ENCODE results near the gene TTBK1. TPM values are rescaled to one million over a fixed set of nuclear protein-coding genes. Genes with fewer than 3 reads are reported as not detected.

Gene TTBK1
- total and polyA plus RNA-seq, 4 experiments from 2014 or later: 0.06 TPM; not detected in 3

DNA sequence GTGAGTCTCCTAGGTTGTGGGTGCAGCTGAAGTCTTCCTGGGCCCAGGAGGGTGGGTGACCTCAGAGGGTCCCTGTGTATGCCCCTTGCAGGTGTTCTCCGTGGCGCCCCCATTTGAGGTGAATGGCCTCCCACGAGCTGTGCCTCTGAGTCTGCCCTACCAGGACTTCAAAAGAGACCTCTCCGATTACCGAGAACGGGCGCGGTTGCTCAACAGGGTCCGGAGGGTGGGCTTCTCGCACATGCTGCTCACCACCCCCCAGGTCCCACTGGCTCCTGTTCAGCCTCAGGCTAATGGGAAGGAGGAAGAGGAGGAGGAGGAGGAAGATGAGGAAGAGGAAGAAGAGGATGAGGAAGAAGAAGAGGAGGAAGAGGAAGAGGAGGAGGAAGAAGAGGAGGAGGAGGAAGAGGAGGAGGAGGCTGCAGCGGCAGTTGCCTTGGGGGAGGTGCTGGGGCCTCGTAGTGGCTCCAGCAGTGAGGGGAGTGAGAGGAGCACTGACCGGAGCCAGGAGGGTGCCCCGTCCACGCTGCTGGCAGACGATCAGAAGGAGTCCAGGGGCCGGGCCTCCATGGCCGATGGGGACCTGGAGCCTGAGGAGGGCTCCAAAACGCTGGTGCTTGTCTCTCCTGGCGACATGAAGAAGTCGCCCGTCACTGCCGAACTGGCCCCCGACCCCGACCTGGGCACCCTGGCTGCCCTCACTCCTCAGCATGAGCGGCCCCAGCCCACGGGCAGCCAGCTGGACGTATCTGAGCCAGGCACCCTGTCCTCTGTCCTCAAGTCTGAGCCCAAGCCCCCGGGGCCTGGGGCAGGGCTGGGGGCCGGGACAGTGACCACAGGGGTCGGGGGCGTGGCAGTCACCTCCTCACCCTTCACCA lies 39.6 kb downstream of the TTBK1 start:
- DNase-seq: no peak
- Histone ChIP-seq H3K9me3 (ENCODE audit: control insufficient read depth in 1 of 2, low read length in 2 of 2) (no peaks in the 10 kb centered on the region), H3K36me3 (ENCODE audit: insufficient read depth, low read length) (no peaks in the 10 kb centered on the region), H3K4me3 (ENCODE audit: low read length in 2 of 2) (no peak overlapping the region), H3K27me3 (ENCODE audit: insufficient read depth, low read length) (no peaks in the 10 kb centered on the region), H3K27ac (ENCODE audit: low read depth, low read length) (no peak overlapping the region), H3K4me1 (ENCODE audit: insufficient read depth, low read length) (no peaks in the 10 kb centered on the region)
- Mint-ChIP-seq H3K36me3 (no peaks in the 10 kb centered on the region), H3K27ac (no peak overlapping the region), H3K27me3 (peaks cover 18 to 29% of the 10 kb centered on the region in 2 donors), H3K9me3 (no peaks in the 10 kb centered on the region), H3K4me1 (peaks cover 0 to 3% (median 0%) of the 10 kb centered on the region in 4 donors), H3K4me3 (no peak overlapping the region)
- ChIA-PET CTCF (ENCODE audit: partially characterized antibody) (no interaction called here), POLR2A (ENCODE audit: partially characterized antibody) (no interaction called here)
- intact Hi-C loops (cut with micrococcal nuclease): no loop called here

DNA sequence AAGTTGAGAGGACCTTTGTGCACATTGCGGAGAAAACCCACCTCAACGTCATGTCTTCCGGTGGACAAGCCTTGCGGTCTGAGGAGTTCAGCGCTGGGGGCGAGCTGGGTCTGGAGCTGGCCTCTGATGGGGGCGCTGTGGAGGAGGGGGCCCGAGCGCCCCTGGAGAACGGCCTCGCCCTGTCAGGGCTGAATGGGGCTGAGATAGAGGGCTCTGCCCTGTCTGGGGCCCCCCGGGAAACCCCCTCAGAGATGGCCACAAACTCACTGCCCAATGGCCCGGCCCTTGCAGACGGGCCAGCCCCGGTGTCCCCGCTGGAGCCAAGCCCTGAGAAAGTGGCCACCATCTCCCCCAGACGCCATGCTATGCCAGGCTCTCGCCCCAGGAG lies 40.2 kb downstream of the TTBK1 start:
- Histone ChIP-seq H3K27me3 (ENCODE audit: insufficient read depth, low read length) (no peaks in the 10 kb centered on the region), H3K36me3 (ENCODE audit: insufficient read depth, low read length) (no peaks in the 10 kb centered on the region), H3K4me3 (ENCODE audit: low read length in 2 of 2) (no peak overlapping the region), H3K4me1 (ENCODE audit: insufficient read depth, low read length) (no peaks in the 10 kb centered on the region), H3K9me3 (ENCODE audit: control insufficient read depth in 1 of 2, low read length in 2 of 2) (no peaks in the 10 kb centered on the region), H3K27ac (ENCODE audit: low read depth, low read length) (no peak overlapping the region)
- ChIA-PET CTCF (ENCODE audit: partially characterized antibody) (no interaction called here), POLR2A (ENCODE audit: partially characterized antibody) (no interaction called here)
- H3K27ac Mint-ChIP-seq: no peak overlapping the region
- no peaks in the 10 kb centered on the region for H3K36me3 Mint-ChIP-seq
- H3K9me3 Mint-ChIP-seq: no peaks in the 10 kb centered on the region
- intact Hi-C loops (cut with micrococcal nuclease): no loop called here
- H3K4me3 Mint-ChIP-seq: no peak overlapping the region
- DNase-seq: no peak
- peaks cover 20 to 29% of the 10 kb centered on the region in 2 donors for H3K27me3 Mint-ChIP-seq
- peaks cover 0 to 2% (median 0%) of the 10 kb centered on the region in 4 donors for H3K4me1 Mint-ChIP-seq

GRCh38 chr6:43283905-43284304 lies 40.6 kb downstream of the TTBK1 start:
- CTCF ChIA-PET (ENCODE audit: partially characterized antibody): no interaction called here
- H3K27ac Mint-ChIP-seq: no peak overlapping the region
- POLR2A ChIA-PET (ENCODE audit: partially characterized antibody): no interaction called here
- Histone ChIP-seq H3K4me1 (ENCODE audit: insufficient read depth, low read length) (no peaks in the 10 kb centered on the region), H3K27me3 (ENCODE audit: insufficient read depth, low read length) (no peaks in the 10 kb centered on the region), H3K27ac (ENCODE audit: low read depth, low read length) (no peak overlapping the region), H3K9me3 (ENCODE audit: control insufficient read depth in 1 of 2, low read length in 2 of 2) (no peaks in the 10 kb centered on the region), H3K36me3 (ENCODE audit: insufficient read depth, low read length) (no peaks in the 10 kb centered on the region), H3K4me3 (ENCODE audit: low read length in 2 of 2) (no peak overlapping the region)
- H3K4me1 Mint-ChIP-seq: peaks cover 0 to 1% (median 0%) of the 10 kb centered on the region in 4 donors
- DNase-seq: no peak
- no peaks in the 10 kb centered on the region for H3K36me3 Mint-ChIP-seq
- H3K27me3 Mint-ChIP-seq: peaks cover 20 to 28% of the 10 kb centered on the region in 2 donors
- no peaks in the 10 kb centered on the region for H3K9me3 Mint-ChIP-seq
- H3K4me3 Mint-ChIP-seq: no peak overlapping the region
- intact Hi-C loops (cut with micrococcal nuclease): no loop called here

DNA sequence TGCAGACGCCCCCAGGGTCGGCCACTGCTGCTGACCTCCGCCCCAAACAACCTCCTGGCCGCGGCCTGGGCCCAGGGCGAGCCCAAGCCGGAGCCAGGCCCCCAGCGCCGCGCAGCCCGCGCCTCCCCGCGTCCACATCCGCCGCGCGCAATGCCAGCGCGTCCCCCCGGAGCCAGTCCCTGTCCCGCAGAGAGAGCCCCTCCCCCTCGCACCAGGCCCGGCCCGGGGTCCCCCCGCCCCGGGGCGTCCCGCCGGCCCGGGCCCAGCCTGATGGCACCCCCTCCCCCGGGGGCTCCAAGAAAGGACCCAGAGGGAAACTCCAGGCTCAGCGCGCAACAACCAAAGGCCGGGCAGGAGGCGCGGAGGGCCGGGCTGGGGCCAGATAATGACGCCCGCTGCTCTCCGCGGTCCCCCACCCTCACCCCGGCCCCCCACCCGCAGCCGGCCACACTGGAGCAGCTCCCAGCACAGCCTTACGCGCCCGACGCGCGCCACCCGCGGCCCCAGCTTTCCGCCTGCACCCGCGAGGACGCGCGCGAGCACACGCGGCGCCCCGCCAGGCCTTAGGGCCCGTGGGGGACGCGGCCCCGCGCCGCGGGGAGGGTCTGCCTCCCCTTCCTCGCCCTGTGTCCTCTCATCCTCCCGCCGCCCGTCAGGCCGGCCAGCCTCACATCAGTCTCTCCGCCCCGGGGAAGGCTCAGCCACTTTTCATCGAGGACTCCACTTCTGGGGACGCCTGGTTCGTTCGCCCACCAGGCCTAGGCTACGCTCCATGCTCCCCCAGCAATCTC lies 41.9 kb downstream of the TTBK1 start:
- H3K4me3 ChIP-seq (ENCODE audit: low read length in 2 of 2): no peak overlapping the region
- no peaks in the 10 kb centered on the region for H3K36me3 ChIP-seq (ENCODE audit: insufficient read depth, low read length)
- Mint-ChIP-seq H3K27ac (no peak overlapping the region), H3K9me3 (no peaks in the 10 kb centered on the region), H3K4me1 (peaks cover 0 to 1% (median 0%) of the 10 kb centered on the region in 4 donors), H3K36me3 (no peaks in the 10 kb centered on the region), H3K27me3 (peaks cover 20 to 28% of the 10 kb centered on the region in 2 donors), H3K4me3 (no peak overlapping the region)
- intact Hi-C loops (cut with micrococcal nuclease): no loop called here
- no peak overlapping the region for H3K27ac ChIP-seq (ENCODE audit: low read depth, low read length)
- ChIA-PET CTCF (ENCODE audit: partially characterized antibody) (interaction anchor here (1.0 kb wide), 1 partner anchor 17 kb away, joined by 3 read pairs; no protein-coding TSS in a partner anchor), POLR2A (ENCODE audit: partially characterized antibody) (interaction anchor here (0.6 kb wide), 1 partner anchor 343 kb away, joined by 3 read pairs; no protein-coding TSS in a partner anchor)
- no peak for DNase-seq
- no peaks in the 10 kb centered on the region for H3K9me3 ChIP-seq (ENCODE audit: control insufficient read depth in 1 of 2, low read length in 2 of 2)
- H3K4me1 ChIP-seq (ENCODE audit: insufficient read depth, low read length): no peaks in the 10 kb centered on the region
- H3K27me3 ChIP-seq (ENCODE audit: insufficient read depth, low read length): no peaks in the 10 kb centered on the region

- Histone ChIP-seq H3K27ac (ENCODE audit: low read depth, low read length) (no peak overlapping the region), H3K27me3 (ENCODE audit: insufficient read depth, low read length) (no peaks in the 10 kb centered on the region), H3K9me3 (ENCODE audit: control insufficient read depth in 1 of 2, low read length in 2 of 2) (no peaks in the 10 kb centered on the region), H3K4me1 (ENCODE audit: insufficient read depth, low read length) (no peaks in the 10 kb centered on the region), H3K36me3 (ENCODE audit: insufficient read depth, low read length) (no peaks in the 10 kb centered on the region), H3K4me3 (ENCODE audit: low read length in 2 of 2) (no peak overlapping the region)
- Mint-ChIP-seq H3K27ac (no peak overlapping the region), H3K36me3 (no peaks in the 10 kb centered on the region), H3K9me3 (no peaks in the 10 kb centered on the region), H3K4me3 (no peak overlapping the region), H3K27me3 (peaks cover 16 to 23% of the 10 kb centered on the region in 2 donors), H3K4me1 (peaks cover 0 to 1% (median 0%) of the 10 kb centered on the region in 4 donors)
- DNase-seq: no peak
- intact Hi-C loops (cut with micrococcal nuclease): no loop called here
- ChIA-PET CTCF (ENCODE audit: partially characterized antibody) (interaction anchor here (1.0 kb wide), 1 partner anchor 17 kb away, joined by 3 read pairs; no protein-coding TSS in a partner anchor), POLR2A (ENCODE audit: partially characterized antibody) (no interaction called here)
Observed at GRCh38 chr6:43285832-43286231, 42.6 kb downstream of the TTBK1 start.

- Histone ChIP-seq H3K36me3 (ENCODE audit: insufficient read depth, low read length) (no peaks in the 10 kb centered on the region), H3K27ac (ENCODE audit: low read depth, low read length) (no peak overlapping the region), H3K4me1 (ENCODE audit: insufficient read depth, low read length) (no peaks in the 10 kb centered on the region), H3K9me3 (ENCODE audit: control insufficient read depth in 1 of 2, low read length in 2 of 2) (no peaks in the 10 kb centered on the region), H3K27me3 (ENCODE audit: insufficient read depth, low read length) (no peaks in the 10 kb centered on the region), H3K4me3 (ENCODE audit: low read length in 2 of 2) (no peak overlapping the region)
- no peak for DNase-seq
- Mint-ChIP-seq H3K36me3 (no peaks in the 10 kb centered on the region), H3K4me3 (no peak overlapping the region), H3K4me1 (peaks cover 0 to 1% (median 0%) of the 10 kb centered on the region in 4 donors), H3K27ac (no peak overlapping the region), H3K27me3 (peaks cover 16 to 23% of the 10 kb centered on the region in 2 donors), H3K9me3 (no peaks in the 10 kb centered on the region)
- POLR2A ChIA-PET (ENCODE audit: partially characterized antibody): no interaction called here
- intact Hi-C loops (cut with micrococcal nuclease): no loop called here
- CTCF ChIA-PET (ENCODE audit: partially characterized antibody): no interaction called here
Observed at GRCh38 chr6:43286456-43286979, 43.2 kb downstream of the TTBK1 start.

Measured in CD4-positive, alpha-beta memory T cell (primary cell).